AG04449 (cell line): ENCODE measurements around the gene KLHL11.

ENCODE experiments used
- CTCF ChIA-PET: fragments of 350-600 bp; formaldehyde crosslinking; extraction: SDS; loops from one replicate; lab custom pipeline; 2021; ENCODE audit warnings: antibody characterized with exemption; lab: Yijun Ruan, JAX
- POLR2A ChIA-PET: fragments of 400-600, 350-600 bp; formaldehyde crosslinking; extraction: SDS; loops from one replicate; lab custom pipeline; 2020; ENCODE audit warnings: antibody characterized with exemption, inconsistent platforms; lab: Yijun Ruan, JAX
- DNase-seq: peaks from one replicate; pipeline ENCODE4 v3.0.0-alpha.2; 2010; ENCODE audit warnings: low read depth, low spot score
- H3K4me3 ChIP-seq: 2 replicates; pipeline ENCODE4 v1.5.1; 2011; ENCODE audit warnings: low read depth, mild to moderate bottlenecking, control low read depth, low read length
- TF ChIP-seq, protein P1 (sequence below): IDR thresholded peaks from one replicate; pipeline ENCODE4 v1.5.1; 2011; ENCODE audit warnings: mild to moderate bottlenecking, moderate library complexity, low read length, control low read depth, inconsistent platforms; ENCODE audit not compliant: insufficient read depth; ENCODE audit errors: missing control alignments

The KLHL11 gene

DNA sequence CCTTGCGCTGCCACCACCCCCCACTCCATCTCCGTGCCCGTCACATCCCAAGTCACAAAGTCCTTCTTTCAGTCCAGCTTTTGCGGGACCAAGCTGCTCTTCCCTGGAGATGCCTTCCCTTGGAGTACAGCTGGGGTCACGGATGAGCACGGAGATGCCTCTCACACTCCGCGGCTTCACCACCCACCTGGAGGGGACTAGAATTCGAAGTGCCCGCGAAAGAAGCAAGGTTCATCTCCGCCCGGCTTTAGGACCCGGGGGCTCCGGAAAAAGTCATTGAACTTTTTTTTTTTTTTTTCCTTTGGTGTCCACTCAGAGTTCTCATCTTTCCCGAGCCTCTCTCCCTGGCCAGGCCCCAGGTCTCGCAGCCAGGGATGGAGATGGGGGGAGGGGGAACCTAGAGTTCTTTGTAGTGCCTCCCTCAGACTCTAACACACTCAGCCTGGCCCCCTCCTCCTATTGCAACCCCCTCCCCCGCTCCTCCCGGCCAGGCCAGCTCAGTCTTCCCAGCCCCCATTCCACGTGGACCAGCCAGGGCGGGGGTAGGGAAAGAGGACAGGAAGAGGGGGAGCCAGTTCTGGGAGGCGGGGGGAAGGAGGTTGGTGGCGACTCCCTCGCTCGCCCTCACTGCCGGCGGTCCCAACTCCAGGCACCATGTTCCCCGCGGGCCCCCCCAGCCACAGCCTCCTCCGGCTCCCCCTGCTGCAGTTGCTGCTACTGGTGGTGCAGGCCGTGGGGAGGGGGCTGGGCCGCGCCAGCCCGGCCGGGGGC lies 52.7 kb downstream of the KLHL11 start, which contains the start of gene FKBP10:
TSS of gene FKBP10 (plus strand) at position 624 of the 771 bp plus-strand sequence. CDS start at position 655, 31 bp downstream.
- ChIA-PET CTCF (interaction anchor here (1.1 to 6.1 kb wide), 8 partner anchors 12 to 123 kb away, joined by 4 to 105 read pairs (median 7); no protein-coding TSS in a partner anchor), POLR2A (interaction anchor here (0.6 to 2.2 kb wide), 9 partner anchors 10 to 508 kb away, joined by 3 to 8 read pairs (median 4); partner anchors contain the start of genes ACLY and KLHL11)
- DNase-seq, result no peak
- TF ChIP-seq, protein P1, sequence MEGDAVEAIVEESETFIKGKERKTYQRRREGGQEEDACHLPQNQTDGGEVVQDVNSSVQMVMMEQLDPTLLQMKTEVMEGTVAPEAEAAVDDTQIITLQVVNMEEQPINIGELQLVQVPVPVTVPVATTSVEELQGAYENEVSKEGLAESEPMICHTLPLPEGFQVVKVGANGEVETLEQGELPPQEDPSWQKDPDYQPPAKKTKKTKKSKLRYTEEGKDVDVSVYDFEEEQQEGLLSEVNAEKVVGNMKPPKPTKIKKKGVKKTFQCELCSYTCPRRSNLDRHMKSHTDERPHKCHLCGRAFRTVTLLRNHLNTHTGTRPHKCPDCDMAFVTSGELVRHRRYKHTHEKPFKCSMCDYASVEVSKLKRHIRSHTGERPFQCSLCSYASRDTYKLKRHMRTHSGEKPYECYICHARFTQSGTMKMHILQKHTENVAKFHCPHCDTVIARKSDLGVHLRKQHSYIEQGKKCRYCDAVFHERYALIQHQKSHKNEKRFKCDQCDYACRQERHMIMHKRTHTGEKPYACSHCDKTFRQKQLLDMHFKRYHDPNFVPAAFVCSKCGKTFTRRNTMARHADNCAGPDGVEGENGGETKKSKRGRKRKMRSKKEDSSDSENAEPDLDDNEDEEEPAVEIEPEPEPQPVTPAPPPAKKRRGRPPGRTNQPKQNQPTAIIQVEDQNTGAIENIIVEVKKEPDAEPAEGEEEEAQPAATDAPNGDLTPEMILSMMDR, result no peak
- peak within 1 kb of the TSS; percentile 87 for H3K4me3 ChIP-seq

DNA sequence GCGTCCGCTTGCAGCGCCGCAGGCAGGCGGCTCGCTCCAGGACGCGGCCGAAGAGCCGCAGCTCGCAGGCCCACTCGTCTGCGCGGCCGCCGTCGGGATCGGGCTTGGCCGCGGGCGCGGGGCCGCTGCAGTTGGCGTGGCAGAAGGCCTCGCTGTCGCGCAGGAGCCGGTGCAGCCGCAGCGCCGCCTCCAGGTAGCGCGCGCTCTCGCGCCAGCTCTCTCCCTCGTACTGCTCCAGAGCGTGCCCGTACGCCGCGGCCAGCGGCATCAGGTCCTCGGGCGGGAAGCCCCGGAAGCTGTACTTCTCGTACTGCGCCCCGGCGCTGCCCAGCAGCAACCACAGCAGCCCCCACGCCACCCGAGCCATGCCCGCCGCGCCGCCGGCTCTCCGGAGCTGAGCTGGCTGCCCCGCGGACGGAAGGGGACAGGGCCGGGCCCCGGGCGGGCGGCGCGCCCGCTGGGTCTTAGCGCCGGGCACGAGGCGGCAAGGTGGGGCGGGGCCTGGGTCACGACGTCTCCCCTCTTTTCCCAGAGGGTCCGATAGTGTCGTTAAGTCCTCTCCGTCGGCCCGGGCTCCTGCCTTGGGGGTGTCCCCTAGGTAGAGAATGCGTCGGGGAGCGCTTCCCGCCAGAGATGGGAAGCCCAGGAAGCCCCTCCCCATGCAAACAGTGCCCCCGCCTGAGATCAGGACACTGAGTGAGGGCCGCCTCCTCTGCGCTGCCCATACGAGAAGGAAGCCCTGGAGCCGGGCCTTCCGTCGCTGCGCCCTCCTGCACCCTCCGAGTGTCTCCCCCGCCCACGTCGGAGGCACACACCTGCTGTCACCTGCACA lies 53.5 kb downstream of the KLHL11 start, which contains the start of gene P3H4:
TSS of gene P3H4 (minus strand) at position 401 of the 832 bp plus-strand sequence. CDS start at position 367, 34 bp downstream.
- CTCF ChIA-PET, result interaction anchor here (0.8 to 6.1 kb wide), 20 partner anchors 9 to 122 kb away, joined by 3 to 105 read pairs (median 4); partner anchors contain the start of genes JUP and KLHL11
- peak within 1 kb of the TSS; percentile 87 for H3K4me3 ChIP-seq
- POLR2A ChIA-PET, result interaction anchor here (0.6 to 2.2 kb wide), 11 partner anchors 11 to 1549 kb away, joined by 3 to 8 read pairs (median 4); partner anchors contain the start of genes ACLY, DNAJC7 and KLHL11
- no peak for DNase-seq
- TF ChIP-seq, protein P1, result peak; percentile 78

DNA sequence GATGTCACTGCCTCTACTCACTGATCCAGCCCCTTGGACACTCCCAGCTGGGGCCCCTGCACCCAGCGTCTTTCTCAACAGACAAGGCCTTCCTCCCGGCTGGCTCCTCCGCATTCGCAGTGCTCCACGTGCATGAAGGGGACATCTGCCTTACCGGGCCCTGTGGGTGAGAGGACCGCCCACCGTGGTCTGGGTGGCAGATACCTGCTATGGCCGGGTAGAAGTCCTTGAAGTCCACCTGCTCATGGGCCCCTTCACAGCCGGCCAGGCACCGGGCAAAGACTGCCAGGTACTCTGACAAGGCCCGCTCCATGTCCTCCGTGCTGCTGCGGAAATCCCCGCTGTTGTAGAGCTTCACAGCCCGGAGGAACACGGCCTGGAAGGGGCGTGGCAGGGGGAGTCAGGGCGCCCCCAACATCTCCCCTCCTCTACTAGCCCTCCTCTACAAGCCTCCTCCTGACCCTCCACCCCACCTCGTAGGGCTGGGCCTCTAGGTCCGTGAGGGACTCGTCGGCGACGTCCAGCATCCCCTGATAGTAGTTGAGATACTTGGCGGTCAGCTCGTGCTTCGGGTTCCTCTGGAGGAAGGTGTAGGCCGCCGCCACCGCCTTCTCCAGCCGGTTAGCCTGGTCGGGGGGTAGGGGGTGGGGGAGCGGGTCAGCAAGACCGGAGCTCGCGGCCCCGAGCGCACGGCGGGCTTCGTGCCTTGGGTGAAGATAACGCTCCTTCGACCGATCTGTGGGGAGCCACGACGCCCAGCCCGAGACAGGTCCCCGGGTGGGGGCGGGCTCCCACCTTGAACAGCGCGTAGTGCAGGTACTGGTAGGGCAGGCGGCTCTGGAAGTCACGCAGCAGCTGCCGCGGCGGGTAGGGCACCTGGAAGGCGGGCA lies 54.3 kb downstream of the KLHL11 start:
- peak overlapping the region; percentile 87 for H3K4me3 ChIP-seq
- ChIA-PET CTCF (interaction anchor here (0.8 to 6.1 kb wide), 23 partner anchors 9 to 121 kb away, joined by 3 to 105 read pairs (median 4); partner anchors contain the start of genes JUP and KLHL11), POLR2A (interaction anchor here (0.6 to 2.2 kb wide), 8 partner anchors 10 to 1549 kb away, joined by 3 to 8 read pairs (median 4); partner anchors contain the start of genes ACLY and DNAJC7)
- TF ChIP-seq, protein P1, result no peak
- no peak for DNase-seq

DNA sequence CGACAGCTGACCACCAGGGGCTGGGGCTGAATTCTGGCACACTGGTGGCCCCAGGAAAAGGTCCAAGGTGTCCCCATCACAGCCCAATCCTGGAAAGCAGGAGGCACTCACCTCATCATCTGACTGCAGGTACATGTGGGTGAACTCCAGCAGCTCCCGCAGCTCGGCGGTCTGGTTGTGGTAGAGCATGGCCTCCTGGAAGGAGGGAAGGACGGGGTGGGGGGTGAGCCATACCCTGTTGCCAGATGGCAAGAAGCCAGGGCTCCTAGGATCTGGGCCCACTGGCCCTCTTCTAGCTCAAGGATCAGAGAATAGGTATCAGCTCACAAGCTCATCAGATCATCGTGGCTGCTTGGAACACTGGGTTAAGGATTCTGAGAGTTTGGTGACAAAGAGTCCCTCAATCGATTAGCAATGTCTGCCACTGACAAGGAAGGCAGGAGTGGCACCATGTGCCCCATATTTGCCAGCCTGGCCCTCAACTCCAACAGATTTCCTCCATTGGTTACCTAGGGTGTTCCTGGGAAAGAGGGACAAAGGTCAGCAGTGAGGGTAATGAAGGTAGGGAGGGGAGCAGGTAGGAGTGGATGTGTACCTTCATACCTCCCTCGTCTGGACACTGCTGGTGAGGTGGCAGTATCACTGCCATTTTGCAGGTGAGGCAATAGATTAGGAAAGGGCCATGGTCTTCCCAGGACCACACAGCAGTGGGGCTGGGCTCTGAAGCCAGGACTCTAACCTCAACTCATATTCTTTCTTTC lies 58.4 kb downstream of the KLHL11 start:
- POLR2A ChIA-PET, result no interaction called here
- H3K4me3 ChIP-seq, result no peak overlapping the region
- no peak for DNase-seq
- TF ChIP-seq, protein P1, result no peak
- CTCF ChIA-PET, result interaction anchor here (1.3 to 1.5 kb wide), 3 partner anchors 8 to 111 kb away, joined by 3 to 7 read pairs (median 5); no protein-coding TSS in a partner anchor
